ENCODE data around the gene MRI1.
"Not testable (repeated sequence)": the region's sequence is repeated elsewhere in the genome, so short reads cannot be mapped to it uniquely, and the experiment has no call there.

MRI1 gene

DNA sequence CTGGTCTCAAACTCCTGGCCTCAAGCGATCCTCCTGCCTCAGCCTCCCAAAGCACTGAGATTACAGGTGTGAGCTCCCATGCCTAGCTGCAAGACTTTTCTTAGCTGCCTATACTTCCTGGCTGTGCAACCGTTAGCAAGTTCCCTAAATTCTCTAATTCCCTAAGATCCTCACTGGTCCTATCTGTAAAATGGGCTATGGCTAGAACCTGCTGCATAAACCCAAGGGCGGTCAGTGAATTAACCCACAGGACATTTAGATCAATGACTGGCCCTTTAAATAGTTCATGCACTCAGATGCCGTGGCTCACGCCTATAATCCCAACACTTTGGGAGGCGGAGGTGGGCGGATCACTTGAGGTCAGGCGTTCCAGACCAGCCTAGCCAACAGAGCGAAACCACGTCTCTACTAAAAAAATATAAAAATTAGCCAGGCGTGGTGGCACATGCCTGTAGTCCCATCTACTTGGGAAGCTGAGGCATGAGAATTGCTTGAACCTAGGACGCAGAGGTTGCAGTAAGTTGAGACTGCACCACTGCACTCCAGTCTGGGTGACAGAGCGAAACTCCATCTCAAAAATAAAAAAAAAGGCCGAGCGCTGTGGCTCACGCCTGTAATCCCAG, 5.8 kb downstream of the MRI1 start:
- Mint-ChIP-seq H3K36me3 (ENCODE audit: low read depth) (peaks cover 22% of the 10 kb centered on the region), H3K27ac (no peak overlapping the region), H3K27me3 (no peaks in the 10 kb centered on the region), H3K4me1 (ENCODE audit: low read depth) (peaks cover 14% of the 10 kb centered on the region), H3K4me3 (no peak overlapping the region), H3K9me3 (no peaks in the 10 kb centered on the region)

DNA sequence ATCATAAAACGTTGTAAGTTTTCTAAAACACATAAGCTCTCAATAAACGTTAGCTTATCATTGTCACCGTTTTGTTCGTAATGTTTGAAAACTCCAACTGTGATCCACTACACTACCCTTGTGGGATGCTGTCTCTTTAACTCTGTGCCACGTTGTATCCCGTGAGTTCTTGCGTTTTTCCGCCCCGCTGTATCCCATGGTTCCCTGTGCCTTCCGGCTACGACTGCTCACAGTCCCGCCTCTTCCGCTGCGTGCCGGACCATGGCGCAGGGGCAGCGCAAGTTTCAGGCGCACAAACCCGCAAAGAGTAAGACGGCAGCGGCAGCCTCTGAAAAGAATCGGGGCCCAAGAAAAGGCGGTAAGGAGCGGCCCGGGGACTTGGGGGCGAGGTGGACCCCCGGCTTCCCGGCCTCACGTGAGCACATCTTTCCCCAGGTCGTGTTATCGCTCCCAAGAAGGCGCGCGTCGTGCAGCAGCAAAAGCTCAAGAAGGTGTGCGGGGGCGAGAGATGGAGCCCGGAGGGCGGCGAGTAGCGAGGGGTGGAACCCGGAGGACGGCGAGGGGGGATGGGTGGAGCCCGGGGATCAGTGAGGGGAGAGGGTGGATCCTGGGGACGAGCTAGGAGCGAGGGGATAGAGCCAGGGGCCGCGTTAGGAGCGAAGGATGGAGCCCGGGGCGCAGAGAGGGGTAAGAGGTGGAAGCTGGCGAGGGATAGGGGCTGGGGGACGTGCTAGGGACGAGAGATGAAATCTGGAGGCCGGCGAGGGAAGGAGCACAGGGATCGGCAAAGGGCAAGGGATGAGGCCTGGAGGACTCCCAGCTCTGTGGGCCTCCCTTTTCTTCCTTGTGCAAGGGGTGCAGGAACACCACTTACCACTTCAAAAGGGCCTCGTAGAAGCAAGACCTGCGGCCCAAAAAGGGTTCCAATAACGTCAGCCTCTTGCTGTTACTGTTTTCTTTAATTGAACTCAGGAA, 10.2 kb downstream of the MRI1 start, which contains the start of gene C19orf53:
Gene C19orf53 (plus strand): TSS at position 240 of the 975 bp plus-strand sequence. CDS start 22 bp downstream, at position 262.
- H3K27ac Mint-ChIP-seq = peak within 1 kb of the TSS; percentile 98
- no peaks in the 10 kb centered on the region for H3K9me3 Mint-ChIP-seq
- H3K4me1 Mint-ChIP-seq (ENCODE audit: low read depth) = peaks cover 22% of the 10 kb centered on the region
- peak within 1 kb of the TSS; percentile 99 for H3K4me3 Mint-ChIP-seq
- H3K27me3 Mint-ChIP-seq = no peaks in the 10 kb centered on the region
- peaks cover 49% of the 10 kb centered on the region for H3K36me3 Mint-ChIP-seq (ENCODE audit: low read depth)

DNA sequence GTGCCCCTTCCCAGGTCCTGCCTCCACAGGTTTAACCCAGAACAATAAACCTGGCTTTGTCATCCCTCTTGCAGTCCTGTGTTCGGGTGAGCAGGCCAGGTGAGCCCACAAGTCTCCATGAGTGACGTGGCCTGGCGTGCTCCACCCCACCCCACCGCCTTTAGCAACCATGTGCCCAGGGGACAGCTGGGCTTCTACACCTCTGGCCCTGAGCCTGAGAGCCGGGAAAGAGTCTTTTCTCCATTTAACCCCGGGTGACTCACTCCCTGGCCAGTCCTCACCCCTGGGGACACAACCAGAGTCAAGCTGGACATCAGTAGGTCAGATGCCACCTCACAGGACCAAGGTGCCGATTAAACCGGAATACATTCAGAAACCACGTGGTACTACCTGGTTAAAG, 14.1 kb downstream of the MRI1 start:
- peaks cover 42% of the 10 kb centered on the region for H3K36me3 Mint-ChIP-seq (ENCODE audit: low read depth)
- peaks cover 43% of the 10 kb centered on the region for H3K4me1 Mint-ChIP-seq (ENCODE audit: low read depth)
- no peaks in the 10 kb centered on the region for H3K9me3 Mint-ChIP-seq
- no peak overlapping the region for H3K4me3 Mint-ChIP-seq
- H3K27ac Mint-ChIP-seq = no peak overlapping the region
- no peaks in the 10 kb centered on the region for H3K27me3 Mint-ChIP-seq

DNA sequence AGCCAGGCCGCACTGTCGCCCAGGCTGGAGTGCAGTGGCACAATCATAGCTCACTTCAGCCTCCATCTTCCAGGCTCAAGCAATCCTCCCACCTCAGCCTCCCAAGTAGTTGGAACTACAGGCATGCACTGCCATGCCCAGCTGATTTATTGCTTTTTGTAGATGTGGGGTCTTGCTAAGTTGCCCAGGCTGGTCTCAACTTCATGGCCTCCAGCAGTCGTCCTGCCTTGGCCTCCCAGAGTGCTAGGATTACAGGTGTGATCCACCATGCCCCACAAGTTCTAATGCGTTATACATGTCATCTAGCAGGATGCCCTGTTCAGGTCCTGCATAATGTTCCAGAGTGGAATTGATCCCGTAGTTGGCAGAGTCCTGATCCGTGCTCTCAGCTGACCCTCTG, 14.5 kb downstream of the MRI1 start:
- Mint-ChIP-seq H3K9me3 (no peaks in the 10 kb centered on the region), H3K4me1 (ENCODE audit: low read depth) (peaks cover 46% of the 10 kb centered on the region), H3K4me3 (no peak overlapping the region), H3K27ac (no peak overlapping the region), H3K36me3 (ENCODE audit: low read depth) (peaks cover 42% of the 10 kb centered on the region), H3K27me3 (no peaks in the 10 kb centered on the region)

DNA sequence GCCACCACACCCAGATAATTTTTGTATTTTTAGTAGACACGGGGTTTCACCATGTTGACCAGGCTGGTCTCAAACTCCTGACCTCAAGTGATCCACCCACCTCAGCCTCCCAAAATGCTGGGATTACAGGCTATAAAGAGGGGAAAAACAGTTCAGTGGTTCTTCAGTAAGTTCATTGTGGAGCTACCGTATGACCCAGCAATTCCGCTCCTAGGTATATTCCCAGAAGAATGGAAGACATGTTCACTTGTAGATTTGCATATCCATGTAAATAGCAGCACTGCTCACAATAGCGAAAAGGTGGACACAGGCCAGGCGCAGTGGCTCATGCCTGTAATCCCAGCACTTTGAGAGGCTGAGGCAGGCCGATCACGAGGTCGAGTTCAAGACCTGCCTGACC, 15.5 kb downstream of the MRI1 start:
- H3K9me3 Mint-ChIP-seq, H3K4me3 Mint-ChIP-seq, H3K27ac Mint-ChIP-seq, H3K27me3 Mint-ChIP-seq: not testable (repeated sequence)
- peaks cover 36% of the 10 kb centered on the region for H3K36me3 Mint-ChIP-seq (ENCODE audit: low read depth)
- H3K4me1 Mint-ChIP-seq (ENCODE audit: low read depth) = peaks cover 44% of the 10 kb centered on the region

DNA sequence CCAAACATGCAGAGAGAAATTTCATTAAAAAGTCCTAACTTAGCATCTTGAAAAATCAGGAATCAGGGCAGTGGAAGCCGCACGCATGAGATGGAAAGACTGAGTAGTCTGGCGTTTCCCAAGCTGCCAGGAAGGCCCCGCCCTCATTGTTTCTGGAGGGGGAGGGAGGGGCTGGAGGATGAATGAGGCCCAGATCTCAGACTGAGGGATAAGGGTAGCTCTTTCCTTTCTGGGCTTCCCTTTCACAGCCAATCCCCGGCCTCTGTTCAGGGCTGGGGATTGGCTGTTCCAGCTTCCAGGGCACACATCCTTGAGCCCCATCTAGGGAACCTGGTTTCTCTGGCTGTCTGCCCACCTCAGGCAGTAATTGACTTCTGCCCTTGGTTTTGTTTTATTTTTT, 17.2 kb downstream of the MRI1 start:
- Mint-ChIP-seq H3K27ac (no peak overlapping the region), H3K36me3 (ENCODE audit: low read depth) (peaks cover 23% of the 10 kb centered on the region), H3K9me3 (no peaks in the 10 kb centered on the region), H3K27me3 (no peaks in the 10 kb centered on the region), H3K4me1 (ENCODE audit: low read depth) (peaks cover 38% of the 10 kb centered on the region), H3K4me3 (no peak overlapping the region)

DNA sequence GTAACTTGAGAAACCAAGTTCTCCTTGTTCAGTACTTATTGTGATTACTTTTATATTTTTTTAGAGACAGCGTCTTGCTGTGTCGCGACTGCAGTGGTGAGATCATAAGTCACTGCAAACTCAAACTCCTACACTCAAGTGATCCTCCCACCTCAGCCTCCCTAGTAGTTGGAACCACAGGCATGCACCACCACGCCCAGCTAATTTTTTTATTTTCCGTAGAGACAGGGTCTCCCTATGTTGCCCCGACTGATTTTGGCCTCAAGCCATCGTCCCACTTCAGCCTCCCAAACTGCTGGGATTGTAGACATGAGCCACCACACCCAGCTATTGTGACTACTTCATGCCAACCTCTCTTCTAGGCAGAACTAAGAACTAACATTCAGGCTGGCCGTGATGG, 18.2 kb downstream of the MRI1 start:
- no peaks in the 10 kb centered on the region for H3K9me3 Mint-ChIP-seq
- H3K27ac Mint-ChIP-seq = no peak overlapping the region
- peaks cover 17% of the 10 kb centered on the region for H3K36me3 Mint-ChIP-seq (ENCODE audit: low read depth)
- H3K27me3 Mint-ChIP-seq = no peaks in the 10 kb centered on the region
- H3K4me3 Mint-ChIP-seq = no peak overlapping the region
- peaks cover 43% of the 10 kb centered on the region for H3K4me1 Mint-ChIP-seq (ENCODE audit: low read depth)

DNA sequence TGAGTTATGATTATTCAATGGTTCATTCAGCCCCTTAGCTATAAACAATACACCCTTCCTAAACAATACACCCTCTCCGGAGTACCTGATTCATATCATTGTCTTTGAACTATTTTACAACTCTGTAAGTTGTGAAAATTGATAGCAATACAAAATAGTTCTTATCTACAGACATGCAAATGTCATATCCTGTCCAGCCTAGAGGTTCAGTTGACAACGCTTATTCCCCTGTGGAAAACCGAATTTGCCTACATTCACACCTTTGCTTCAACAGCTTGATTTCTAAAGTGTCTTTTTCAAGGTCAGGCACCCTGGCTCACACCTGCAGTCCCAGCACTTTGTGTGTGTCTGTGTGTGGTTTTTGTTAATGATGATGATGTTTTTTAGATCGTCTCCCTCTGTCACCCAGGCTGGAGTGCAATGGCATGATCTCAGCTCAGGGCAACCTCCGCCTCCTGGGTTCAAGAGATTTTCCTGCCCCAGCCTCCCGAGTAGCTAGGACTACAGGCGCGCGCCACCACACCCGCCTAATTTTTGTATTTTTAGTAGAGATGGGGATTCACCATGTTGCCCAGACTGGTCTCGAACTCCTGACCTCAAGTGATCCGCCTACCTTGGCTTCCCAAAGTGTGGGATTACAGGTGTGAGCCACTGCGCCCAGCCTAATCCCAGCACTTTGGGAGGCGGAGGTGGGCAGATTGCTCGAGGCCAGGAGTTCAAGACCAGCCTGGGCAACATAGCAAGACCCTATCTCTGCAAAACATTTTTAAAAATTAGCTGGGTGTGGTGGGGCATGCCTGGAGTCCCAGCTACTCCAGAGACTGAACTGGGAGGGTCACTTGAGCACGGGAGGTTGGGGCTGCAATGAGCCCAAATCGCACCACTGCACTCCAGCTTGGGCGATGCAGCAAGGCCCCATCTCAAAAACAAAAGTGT, 19.5 kb downstream of the MRI1 start:
- Mint-ChIP-seq H3K4me3 (no peak overlapping the region), H3K27ac (peak overlapping the region; percentile 32), H3K9me3 (no peaks in the 10 kb centered on the region), H3K27me3 (no peaks in the 10 kb centered on the region), H3K4me1 (ENCODE audit: low read depth) (peaks cover 56% of the 10 kb centered on the region), H3K36me3 (ENCODE audit: low read depth) (peaks cover 6% of the 10 kb centered on the region)

DNA sequence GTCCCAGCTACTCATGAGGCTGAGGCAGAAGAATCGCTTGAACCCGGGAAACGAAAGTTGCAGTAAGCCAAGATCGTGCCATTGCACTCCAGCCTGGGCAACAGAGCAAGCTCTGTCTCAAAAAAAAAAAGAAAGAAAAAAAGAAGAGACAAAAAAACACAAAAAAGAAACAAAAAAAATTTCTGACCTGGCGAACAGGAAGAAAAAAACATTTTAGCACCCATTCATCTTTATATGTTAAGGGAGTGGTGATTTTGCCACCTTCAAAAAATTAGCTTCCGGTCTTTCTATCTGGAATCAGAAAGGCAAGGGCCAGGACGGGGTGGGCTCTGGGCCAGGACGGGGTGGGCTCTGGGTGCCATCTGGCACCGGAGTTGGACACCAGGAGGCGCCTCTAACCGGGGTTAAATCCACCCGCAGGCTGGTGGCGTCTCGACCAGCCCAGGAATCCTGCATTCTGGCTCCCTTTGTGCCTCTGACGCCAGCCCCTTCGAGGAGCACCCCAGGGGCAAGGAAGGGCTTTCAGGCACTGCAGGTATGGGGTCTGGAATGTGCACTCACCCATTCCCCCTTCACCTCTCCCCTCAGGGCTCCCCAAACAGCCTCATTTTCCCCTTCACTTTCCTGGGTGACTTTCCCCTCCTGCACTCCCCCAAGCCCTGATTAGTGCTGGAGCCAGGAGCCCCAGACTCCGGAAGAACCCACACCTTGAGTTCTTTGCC, 20.6 kb downstream of the MRI1 start:
- Mint-ChIP-seq H3K27ac (peak overlapping the region; percentile 81), H3K27me3 (no peaks in the 10 kb centered on the region), H3K36me3 (ENCODE audit: low read depth) (no peaks in the 10 kb centered on the region), H3K4me3 (peak overlapping the region; percentile 64), H3K9me3 (no peaks in the 10 kb centered on the region), H3K4me1 (ENCODE audit: low read depth) (peaks cover 61% of the 10 kb centered on the region)

DNA sequence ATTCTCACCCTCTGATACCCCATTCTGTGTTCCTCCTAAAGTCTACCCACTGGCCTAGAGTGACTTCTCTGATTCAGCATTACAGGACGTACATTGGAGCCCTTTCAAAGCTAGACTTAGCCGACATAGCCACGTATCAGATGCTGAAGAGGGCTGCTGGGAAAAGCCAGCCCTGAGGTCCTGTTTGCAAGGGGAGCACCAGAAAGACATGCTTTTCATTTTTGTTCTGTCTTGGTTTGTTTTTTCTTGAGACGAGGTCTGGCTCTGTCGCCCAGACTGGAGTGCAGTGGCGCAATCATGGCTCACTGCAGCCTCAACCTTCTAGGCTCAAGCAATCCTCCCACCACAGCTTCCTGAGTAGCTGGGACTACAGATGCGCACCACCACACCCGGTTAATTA, 24.7 kb downstream of the MRI1 start:
- peak overlapping the region; percentile 48 for H3K4me3 Mint-ChIP-seq
- H3K9me3 Mint-ChIP-seq = no peaks in the 10 kb centered on the region
- H3K27ac Mint-ChIP-seq = peak overlapping the region; percentile 71
- H3K36me3 Mint-ChIP-seq (ENCODE audit: low read depth) = no peaks in the 10 kb centered on the region
- peaks cover 49% of the 10 kb centered on the region for H3K4me1 Mint-ChIP-seq (ENCODE audit: low read depth)
- H3K27me3 Mint-ChIP-seq = no peaks in the 10 kb centered on the region

DNA sequence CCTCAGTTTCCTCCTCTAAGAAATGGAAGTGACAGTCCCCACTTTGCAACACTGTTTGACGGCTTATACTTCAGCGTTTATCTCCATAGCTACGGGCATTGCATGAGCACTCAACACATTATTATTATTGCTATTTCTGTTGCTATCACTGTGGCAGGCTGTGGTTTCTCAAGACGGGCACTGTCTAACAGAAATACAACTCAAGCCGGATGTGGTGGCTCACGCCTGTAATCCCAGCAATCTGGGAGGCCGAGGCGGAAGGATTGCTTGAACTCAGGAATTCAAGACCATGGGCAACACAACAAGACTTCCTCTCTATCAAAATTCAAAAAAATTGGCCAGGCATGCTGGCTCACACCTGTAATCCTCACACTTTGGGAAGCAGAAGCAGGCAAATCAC, 26.0 kb downstream of the MRI1 start:
- no peak overlapping the region for H3K4me3 Mint-ChIP-seq
- H3K36me3 Mint-ChIP-seq (ENCODE audit: low read depth) = no peaks in the 10 kb centered on the region

DNA sequence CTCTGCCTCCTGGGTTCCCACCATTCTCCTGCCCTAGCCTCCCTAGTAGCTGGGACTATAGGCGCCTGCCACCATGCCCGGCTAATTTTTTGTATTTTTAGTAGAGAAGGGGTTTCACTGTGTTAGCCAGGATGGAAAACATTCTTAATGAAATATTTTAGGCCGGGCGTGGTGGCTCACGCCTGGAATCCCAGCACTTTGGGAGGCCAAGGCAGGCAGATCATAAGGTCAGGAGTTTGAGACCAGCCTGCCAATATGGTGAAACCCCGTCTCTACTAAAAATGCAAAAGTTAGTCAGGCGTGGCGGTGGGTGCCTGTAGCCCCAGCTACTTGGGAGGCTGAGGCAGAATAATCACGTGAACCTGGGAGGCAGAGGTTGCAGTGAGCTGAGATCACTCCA, 29.0 kb downstream of the MRI1 start:
- Mint-ChIP-seq H3K4me3 (peak overlapping the region; percentile 74), H3K4me1 (ENCODE audit: low read depth) (peaks cover 45% of the 10 kb centered on the region)
- not testable (repeated sequence) for H3K9me3 Mint-ChIP-seq; H3K27me3 Mint-ChIP-seq; H3K36me3 Mint-ChIP-seq (ENCODE audit: low read depth); H3K27ac Mint-ChIP-seq

More for the DNA sequence above, 26.0 kb downstream of the MRI1 start:
- no peaks in the 10 kb centered on the region for H3K9me3 Mint-ChIP-seq
- peaks cover 50% of the 10 kb centered on the region for H3K4me1 Mint-ChIP-seq (ENCODE audit: low read depth)
- peak overlapping the region; percentile 49 for H3K27ac Mint-ChIP-seq
- no peaks in the 10 kb centered on the region for H3K27me3 Mint-ChIP-seq

DNA sequence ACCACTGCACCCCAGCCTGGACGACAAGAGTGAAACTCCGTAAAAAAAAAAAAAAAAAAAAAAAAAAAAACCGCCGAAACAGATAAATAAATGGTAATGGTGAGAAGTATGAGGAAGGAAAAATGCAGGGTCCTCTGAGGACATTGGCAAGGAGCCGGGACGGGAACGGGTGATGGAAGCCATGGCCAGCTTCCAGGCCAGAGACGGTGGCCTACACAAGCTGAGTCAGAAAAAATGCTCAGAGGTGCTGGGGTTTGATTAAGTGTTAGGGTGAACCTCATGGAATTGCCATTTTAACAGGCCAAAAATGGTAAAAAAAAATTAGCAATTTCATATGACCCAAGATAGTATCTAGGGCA, 30.1 kb downstream of the MRI1 start:
- Mint-ChIP-seq H3K27ac (peak overlapping the region; percentile 69), H3K36me3 (ENCODE audit: low read depth) (no peaks in the 10 kb centered on the region), H3K9me3 (no peaks in the 10 kb centered on the region), H3K4me3 (peak overlapping the region; percentile 93), H3K27me3 (no peaks in the 10 kb centered on the region), H3K4me1 (ENCODE audit: low read depth) (peaks cover 35% of the 10 kb centered on the region)

Data from stimulated activated naive CD8-positive, alpha-beta T cell treated with anti-CD3 and anti-CD28 coated beads, Interleukin-15, Interleukin-2, amounts not matched to agents 100 ng/mL and 50 ng/mL, for 24 hours (primary cell).